ENCODE results near the gene FOLR2. TPM values are rescaled to one million over a fixed set of nuclear protein-coding genes. Genes with fewer than 3 reads are reported as not detected.
A peak's percentile ranks its signal among the peaks of the same experiment; 100 is the strongest.
"Not testable (repeated sequence)": the region's sequence is repeated elsewhere in the genome, so short reads cannot be mapped to it uniquely, and the experiment has no call there.

Gene FOLR2
- polyA plus RNA-seq (2014; cell fraction: cytosol; rRNA removed), result not detected in 2 replicates
- polyA plus RNA-seq (2014; cell fraction: nucleus; rRNA removed), result not detected in 2 replicates

GRCh38 chr11:72216638-72217037 is at the start of gene FOLR2:
Gene FOLR2 (plus strand): TSS chr11:72216794. CDS start chr11:72218585, 1,791 bp downstream.
- no peak for DNase-seq (ENCODE audit: low spot score)

GRCh38 chr11:72169046-72169555 is 47.5 kb upstream of the FOLR2 start:
- not testable (repeated sequence) for DNase-seq (ENCODE audit: low spot score)

GRCh38 chr11:72169754-72170153 is 46.8 kb upstream of the FOLR2 start:
- not testable (repeated sequence) for DNase-seq (ENCODE audit: low spot score)

- DNase-seq (ENCODE audit: low spot score), result not testable (repeated sequence)
Measured at GRCh38 chr11:72172043-72172442, 44.6 kb upstream of the FOLR2 start.

GRCh38 chr11:72173291-72173690 is 43.3 kb upstream of the FOLR2 start:
- no peak for DNase-seq (ENCODE audit: low spot score)

- no peak for DNase-seq (ENCODE audit: low spot score)
Measured at GRCh38 chr11:72174302-72175070, 42.1 kb upstream of the FOLR2 start.

- DNase-seq (ENCODE audit: low spot score), result no peak
Measured at GRCh38 chr11:72177656-72178055, 38.9 kb upstream of the FOLR2 start.

GRCh38 chr11:72179049-72179803 is 37.4 kb upstream of the FOLR2 start:
- no peak for DNase-seq (ENCODE audit: low spot score)

GRCh38 chr11:72179804-72180396 is 36.7 kb upstream of the FOLR2 start:
- DNase-seq (ENCODE audit: low spot score), result no peak

- not testable (repeated sequence) for DNase-seq (ENCODE audit: low spot score)
Measured at GRCh38 chr11:72180892-72181552, 35.6 kb upstream of the FOLR2 start.

GRCh38 chr11:72181553-72181958 is 35.0 kb upstream of the FOLR2 start:
- not testable (repeated sequence) for DNase-seq (ENCODE audit: low spot score)

GRCh38 chr11:72188267-72188666 is 28.3 kb upstream of the FOLR2 start:
- DNase-seq (ENCODE audit: low spot score), result no peak

GRCh38 chr11:72189455-72190250 is 26.9 kb upstream of the FOLR2 start:
- peak; percentile 62 for DNase-seq (ENCODE audit: low spot score)

- DNase-seq (ENCODE audit: low spot score), result no peak
Measured at GRCh38 chr11:72190631-72191071, 25.9 kb upstream of the FOLR2 start.

GRCh38 chr11:72191961-72192381 is 24.6 kb upstream of the FOLR2 start, which contains the start of gene FOLR1:
Gene FOLR1 (plus strand): TSS chr11:72192140. CDS start chr11:72192174, 34 bp downstream.
- DNase-seq (ENCODE audit: low spot score), result no peak

GRCh38 chr11:72195518-72196270 is 20.9 kb upstream of the FOLR2 start:
- no peak for DNase-seq (ENCODE audit: low spot score)

GRCh38 chr11:72201445-72201844 is 15.1 kb upstream of the FOLR2 start:
- DNase-seq (ENCODE audit: low spot score), result not testable (repeated sequence)

GRCh38 chr11:72202571-72202970 is 14.0 kb upstream of the FOLR2 start:
- no peak for DNase-seq (ENCODE audit: low spot score)

GRCh38 chr11:72203163-72203562 is 13.4 kb upstream of the FOLR2 start:
- DNase-seq (ENCODE audit: low spot score), result no peak

- DNase-seq (ENCODE audit: low spot score), result no peak
Measured at GRCh38 chr11:72204886-72205285, 11.7 kb upstream of the FOLR2 start.

All from SK-N-DZ (cell line).